Mucosa of stomach (tissue), 1 donor: Measurements from ENCODE around the gene SPTLC1.
"Not testable (repeated sequence)": the region's sequence is repeated elsewhere in the genome, so short reads cannot be mapped to it uniquely, and the experiment has no call there.

ENCODE experiments used
- H3K27me3 ChIP-seq: one replicate; pipeline ENCODE4 v1.7.0; 2013; ENCODE audit warnings: mild to moderate bottlenecking, low read length; ENCODE audit not compliant: control insufficient read depth, insufficient read depth
- H3K36me3 ChIP-seq: one replicate; pipeline ENCODE4 v1.7.0; 2013; ENCODE audit warnings: low read length; ENCODE audit not compliant: control insufficient read depth, insufficient read depth
- H3K4me1 ChIP-seq: one replicate; pipeline ENCODE4 v1.7.0; 2013; ENCODE audit warnings: mild to moderate bottlenecking, low read length; ENCODE audit not compliant: control insufficient read depth, insufficient read depth
- H3K4me3 ChIP-seq: one replicate; pipeline ENCODE4 v1.7.0; 2013; ENCODE audit warnings: low read length
- H3K9ac ChIP-seq: one replicate; pipeline ENCODE4 v1.7.0; 2013; ENCODE audit warnings: mild to moderate bottlenecking, low read length, moderate library complexity
- H3K9me3 ChIP-seq: one replicate; pipeline ENCODE4 v1.7.0; 2013; ENCODE audit warnings: mild to moderate bottlenecking, low read length, moderate library complexity; ENCODE audit not compliant: control insufficient read depth
- donor health status: Pancreatic carcinoma.

The SPTLC1 gene

DNA sequence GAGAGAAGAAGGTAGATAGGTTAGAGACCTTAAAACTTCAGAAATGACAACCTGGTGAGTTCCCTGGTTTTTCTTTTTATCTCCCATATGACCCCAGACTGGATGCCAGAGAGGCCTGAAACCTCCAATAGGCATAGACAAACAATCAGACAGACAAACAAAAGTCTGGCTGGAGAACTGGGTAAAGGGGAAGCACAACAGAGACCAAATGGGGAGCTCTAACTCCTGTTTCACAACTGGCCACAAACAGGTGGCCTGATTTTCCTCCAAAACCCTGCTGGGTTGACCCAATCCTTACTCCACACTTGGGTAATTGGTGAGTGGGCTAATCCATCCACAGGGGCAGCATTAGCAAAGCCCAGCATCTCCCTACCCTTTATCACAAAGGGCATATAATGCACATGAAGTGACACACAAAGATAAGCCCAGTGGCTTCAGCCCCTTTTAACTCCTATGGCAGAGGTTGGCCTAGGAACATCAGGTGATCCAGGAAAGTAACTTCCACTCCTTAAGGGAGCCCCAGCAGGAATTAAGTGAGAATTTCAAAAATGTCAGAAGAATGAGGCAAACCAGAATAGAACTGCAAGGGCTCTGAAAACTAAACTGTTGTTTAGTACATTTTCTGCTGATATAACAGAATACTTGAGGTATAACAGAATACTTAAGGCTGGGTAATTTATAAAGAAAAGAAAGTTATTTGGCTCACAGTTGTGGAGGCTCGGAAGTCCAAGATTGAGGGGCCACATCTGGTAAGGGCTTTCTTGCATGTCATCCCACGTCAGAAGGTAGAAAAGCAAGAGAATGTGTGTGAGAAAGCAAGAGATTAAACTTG, 104.3 kb downstream of the SPTLC1 start:
- Histone ChIP-seq H3K36me3 (no peaks in the 10 kb centered on the region), H3K27me3 (no peaks in the 10 kb centered on the region), H3K9me3 (no peaks in the 10 kb centered on the region), H3K4me3 (no peak overlapping the region), H3K9ac (no peak overlapping the region), H3K4me1 (no peaks in the 10 kb centered on the region)

DNA sequence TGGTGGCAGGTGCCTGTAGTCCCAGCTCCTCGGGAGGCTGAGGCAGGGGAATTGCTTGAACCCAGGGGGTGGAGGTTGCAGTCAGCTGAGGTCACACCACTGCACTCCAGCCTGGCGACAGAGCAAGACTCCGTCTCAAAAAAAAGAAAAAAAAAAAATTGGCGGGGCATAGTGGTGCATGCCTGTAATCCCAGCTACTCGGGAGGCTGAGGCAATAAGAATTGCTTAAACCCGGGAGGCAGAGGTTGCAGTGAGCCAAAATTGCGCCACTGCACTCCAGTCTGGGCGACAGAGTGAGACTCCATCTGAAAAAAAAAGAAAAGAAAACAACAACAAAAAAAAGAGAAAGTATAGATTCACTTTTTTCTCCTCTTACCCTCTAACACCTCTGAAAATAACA, 105.0 kb downstream of the SPTLC1 start:
- H3K9me3 ChIP-seq, H3K9ac ChIP-seq, H3K4me1 ChIP-seq: not testable (repeated sequence)

DNA sequence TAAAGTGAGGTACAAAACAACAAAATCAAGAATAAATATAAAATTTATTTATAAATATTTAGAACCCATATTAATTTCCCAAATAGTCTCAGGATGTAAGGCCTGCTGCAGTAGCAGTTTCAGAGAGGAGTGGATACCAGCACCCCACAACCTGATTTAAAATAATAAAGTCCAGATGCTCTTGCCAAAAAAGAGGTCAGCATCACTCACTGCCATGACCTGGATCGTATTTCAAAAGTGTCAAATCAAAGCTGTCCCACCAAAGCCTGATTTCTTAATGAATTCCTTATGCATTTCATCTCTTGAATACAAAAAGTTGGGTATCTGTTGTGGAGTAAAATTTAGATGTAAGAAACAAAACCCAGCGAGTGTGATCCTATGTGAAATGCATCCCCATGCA, 107.2 kb downstream of the SPTLC1 start:
- H3K4me1 ChIP-seq = no peaks in the 10 kb centered on the region
- H3K9me3 ChIP-seq = no peaks in the 10 kb centered on the region
- H3K27me3 ChIP-seq = no peaks in the 10 kb centered on the region
- no peak overlapping the region for H3K9ac ChIP-seq
- no peak overlapping the region for H3K4me3 ChIP-seq
- H3K36me3 ChIP-seq = no peaks in the 10 kb centered on the region

More for the DNA sequence above, 105.0 kb downstream of the SPTLC1 start:
- H3K27me3 ChIP-seq, H3K36me3 ChIP-seq, H3K4me3 ChIP-seq: not testable (repeated sequence)

DNA sequence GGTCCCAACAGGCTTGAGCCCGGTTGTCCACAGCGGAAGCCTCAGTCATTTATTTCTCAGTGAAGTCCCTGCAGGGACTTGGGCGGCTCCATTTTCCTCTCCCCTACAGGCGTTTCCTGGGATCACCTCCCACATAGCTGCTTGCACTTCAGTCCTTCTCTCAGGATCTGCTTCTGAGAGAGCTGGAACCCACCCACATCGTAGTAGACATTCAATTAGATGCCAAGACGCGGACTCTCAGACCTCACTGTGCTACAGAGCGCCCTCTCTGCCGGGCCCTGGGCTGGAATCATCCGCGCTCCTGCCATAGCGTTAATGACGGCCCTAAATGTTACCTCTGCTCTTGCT, 111.2 kb downstream of the SPTLC1 start:
- Histone ChIP-seq H3K4me3 (no peak overlapping the region), H3K9me3 (no peaks in the 10 kb centered on the region), H3K36me3 (no peaks in the 10 kb centered on the region), H3K27me3 (no peaks in the 10 kb centered on the region), H3K9ac (no peak overlapping the region), H3K4me1 (no peaks in the 10 kb centered on the region)

DNA sequence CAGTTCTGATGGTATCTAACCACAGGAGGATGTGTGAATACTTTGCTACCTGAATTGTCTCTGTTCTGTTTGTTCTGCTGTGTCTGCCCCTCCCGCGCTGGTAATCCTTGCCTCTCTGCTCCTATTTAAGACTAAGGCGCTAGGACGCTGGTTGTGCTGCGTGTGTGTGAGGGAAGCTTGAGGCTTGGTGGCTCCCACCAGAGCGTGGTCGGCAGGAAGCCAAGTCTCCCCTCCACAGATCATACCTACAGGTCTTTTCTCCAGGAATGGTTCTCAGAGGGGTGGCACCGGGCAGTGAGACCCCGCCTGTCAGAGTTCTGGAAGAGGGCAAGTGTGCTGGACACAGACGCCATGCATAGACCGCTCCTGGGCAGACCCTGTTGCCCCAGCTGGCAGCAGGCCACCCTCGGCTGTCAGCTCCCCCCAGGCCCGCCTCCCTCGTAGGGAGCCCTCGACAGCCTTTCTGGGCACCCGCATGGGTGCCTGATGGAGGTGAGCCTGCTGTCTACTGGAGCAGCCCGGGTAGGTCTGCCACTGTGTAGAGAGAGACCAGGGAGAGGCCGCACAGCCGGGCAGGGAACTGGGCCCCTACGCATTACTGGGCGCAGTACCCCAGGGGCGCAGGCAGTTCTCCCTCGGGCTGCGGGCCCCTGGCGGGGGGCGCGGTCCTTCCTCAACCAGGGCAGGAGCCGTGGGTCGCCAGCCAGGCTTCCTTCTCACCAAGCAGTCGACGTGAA, 111.7 kb downstream of the SPTLC1 start:
- no peaks in the 10 kb centered on the region for H3K36me3 ChIP-seq
- H3K4me1 ChIP-seq = no peaks in the 10 kb centered on the region
- no peak overlapping the region for H3K9ac ChIP-seq
- no peak overlapping the region for H3K4me3 ChIP-seq
- H3K27me3 ChIP-seq = no peaks in the 10 kb centered on the region
- H3K9me3 ChIP-seq = no peaks in the 10 kb centered on the region

DNA sequence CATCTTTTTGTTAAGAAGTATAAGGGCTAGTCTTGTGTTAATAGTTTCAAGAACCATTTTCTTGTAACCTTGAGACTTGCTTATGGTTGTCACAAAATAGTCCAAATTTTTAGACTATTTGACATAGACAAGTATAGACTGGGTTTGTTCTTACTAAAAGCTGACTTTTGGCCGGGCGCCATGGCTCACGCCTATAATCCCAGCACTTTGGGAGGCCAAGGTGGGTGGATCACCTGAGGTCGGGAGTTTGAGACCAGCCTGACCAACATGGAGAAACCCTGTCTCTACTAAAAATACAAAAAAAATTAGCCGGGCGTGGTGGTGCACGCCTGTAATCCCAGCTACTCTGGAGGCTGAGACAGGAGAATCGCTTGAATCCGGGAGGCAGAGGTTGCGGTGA, 113.3 kb downstream of the SPTLC1 start:
- not testable (repeated sequence) for H3K9me3 ChIP-seq

DNA sequence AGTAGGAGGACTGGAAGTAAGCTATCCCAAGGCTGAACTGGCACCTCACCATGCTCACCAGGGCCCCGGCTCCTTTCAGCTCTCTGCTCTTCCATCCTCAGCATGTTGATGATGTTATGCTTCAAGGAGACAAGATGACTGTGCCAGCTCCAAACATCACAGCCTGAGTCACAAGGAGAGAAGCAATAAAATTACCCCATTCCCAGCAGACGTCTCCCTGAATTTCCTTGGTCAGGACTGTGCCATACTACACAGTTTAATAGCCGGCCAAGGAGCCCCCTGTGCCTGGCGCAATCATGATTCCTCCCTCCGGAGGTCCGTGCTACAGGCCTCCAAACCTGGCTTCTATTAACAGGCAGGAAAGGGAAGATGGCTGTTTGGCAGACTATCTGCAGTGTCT, 114.0 kb downstream of the SPTLC1 start:
- Histone ChIP-seq H3K36me3 (no peaks in the 10 kb centered on the region), H3K9me3 (no peaks in the 10 kb centered on the region), H3K27me3 (no peaks in the 10 kb centered on the region), H3K4me3 (no peak overlapping the region), H3K9ac (no peak overlapping the region), H3K4me1 (no peaks in the 10 kb centered on the region)

More for the DNA sequence above, 113.3 kb downstream of the SPTLC1 start:
- not testable (repeated sequence) for H3K9ac ChIP-seq, H3K4me3 ChIP-seq, H3K27me3 ChIP-seq, H3K4me1 ChIP-seq, H3K36me3 ChIP-seq

DNA sequence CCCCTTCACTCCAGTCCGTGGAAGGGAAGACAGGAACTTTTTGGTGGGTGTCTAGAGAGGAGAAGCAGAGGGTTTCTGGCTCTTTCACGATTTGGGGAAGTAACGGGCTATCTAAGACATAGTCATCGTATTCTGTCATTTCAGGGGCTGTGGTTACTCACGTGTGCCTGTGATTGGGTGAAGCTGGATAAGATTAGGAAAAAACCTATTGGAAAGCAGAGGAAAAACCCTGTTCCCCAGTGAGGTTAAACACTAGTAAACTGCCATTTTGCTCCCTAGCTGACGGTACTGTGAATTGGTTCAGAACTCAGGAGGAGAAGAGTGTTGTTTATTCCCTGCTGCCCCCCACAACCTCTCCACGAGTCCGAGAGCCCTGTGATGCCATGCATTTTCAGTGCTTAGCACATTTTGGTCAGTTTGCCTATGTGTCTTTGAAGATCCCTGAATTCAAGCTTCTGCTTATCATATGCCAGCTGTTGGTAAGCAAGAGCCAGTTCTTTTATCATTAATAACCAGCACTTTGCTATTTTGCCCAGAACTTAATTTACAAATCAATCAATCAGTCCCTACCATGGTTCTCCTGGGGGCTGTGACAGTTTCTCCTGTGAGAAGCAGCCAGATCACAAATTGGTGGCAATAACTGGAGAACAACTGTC, 120.1 kb downstream of the SPTLC1 start:
- no peaks in the 10 kb centered on the region for H3K36me3 ChIP-seq

DNA sequence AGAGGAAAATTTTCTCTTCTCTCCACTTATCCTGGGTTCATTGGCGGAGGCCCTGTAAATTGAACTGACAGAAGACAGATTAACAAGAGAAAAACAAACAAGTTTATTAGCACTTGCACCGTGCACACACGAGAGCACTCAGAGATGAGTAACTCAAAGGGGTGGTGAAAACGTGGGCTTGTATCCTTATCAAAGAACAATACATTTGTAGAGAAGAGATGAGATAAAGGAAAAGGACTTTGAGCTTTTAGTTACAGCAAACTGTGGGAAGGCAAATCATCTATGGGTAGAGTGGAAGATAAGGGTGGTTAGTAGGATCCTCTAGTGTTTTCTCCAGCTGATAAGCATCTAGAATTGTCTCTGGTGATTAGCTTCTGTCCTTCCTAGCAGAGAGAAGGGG, 120.8 kb downstream of the SPTLC1 start:
- H3K36me3 ChIP-seq = no peaks in the 10 kb centered on the region
- H3K27me3 ChIP-seq = no peaks in the 10 kb centered on the region
- H3K9me3 ChIP-seq = no peaks in the 10 kb centered on the region
- H3K4me3 ChIP-seq = no peak overlapping the region
- H3K9ac ChIP-seq = no peak overlapping the region
- H3K4me1 ChIP-seq = peaks cover 6% of the 10 kb centered on the region

More for the DNA sequence above, 120.1 kb downstream of the SPTLC1 start:
- H3K4me1 ChIP-seq = peaks cover 6% of the 10 kb centered on the region
- no peak overlapping the region for H3K9ac ChIP-seq
- H3K9me3 ChIP-seq = no peaks in the 10 kb centered on the region
- H3K4me3 ChIP-seq = no peak overlapping the region
- H3K27me3 ChIP-seq = no peaks in the 10 kb centered on the region

DNA sequence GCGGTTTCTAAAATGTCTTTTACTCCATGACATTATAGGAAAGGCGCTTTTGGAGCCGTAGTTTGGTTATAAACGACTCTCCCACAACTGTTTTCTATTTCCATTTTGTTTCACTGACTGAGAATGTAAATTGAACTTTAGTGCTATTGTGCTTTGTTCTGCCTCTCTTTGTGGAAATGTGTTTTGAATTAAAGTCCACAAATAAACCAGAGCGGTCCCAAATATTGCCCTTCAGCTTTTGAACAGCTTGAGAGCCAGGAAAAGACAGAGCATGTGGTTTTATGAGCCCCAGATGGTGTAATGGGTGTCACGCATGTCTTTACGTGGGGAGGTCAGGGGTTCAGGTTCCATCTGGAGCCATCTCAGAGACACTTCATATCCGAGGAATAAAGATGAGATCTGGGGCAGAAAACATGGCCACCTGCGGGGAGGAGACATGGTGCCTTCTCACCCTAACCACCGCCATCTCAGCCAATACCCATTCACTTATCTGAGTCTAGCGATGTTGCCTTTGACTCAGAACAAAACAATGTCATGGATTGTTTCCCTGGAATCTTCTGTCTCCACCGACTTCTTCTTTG, 122.7 kb downstream of the SPTLC1 start:
- H3K9me3 ChIP-seq = no peaks in the 10 kb centered on the region
- no peak overlapping the region for H3K4me3 ChIP-seq
- H3K27me3 ChIP-seq = no peaks in the 10 kb centered on the region

DNA sequence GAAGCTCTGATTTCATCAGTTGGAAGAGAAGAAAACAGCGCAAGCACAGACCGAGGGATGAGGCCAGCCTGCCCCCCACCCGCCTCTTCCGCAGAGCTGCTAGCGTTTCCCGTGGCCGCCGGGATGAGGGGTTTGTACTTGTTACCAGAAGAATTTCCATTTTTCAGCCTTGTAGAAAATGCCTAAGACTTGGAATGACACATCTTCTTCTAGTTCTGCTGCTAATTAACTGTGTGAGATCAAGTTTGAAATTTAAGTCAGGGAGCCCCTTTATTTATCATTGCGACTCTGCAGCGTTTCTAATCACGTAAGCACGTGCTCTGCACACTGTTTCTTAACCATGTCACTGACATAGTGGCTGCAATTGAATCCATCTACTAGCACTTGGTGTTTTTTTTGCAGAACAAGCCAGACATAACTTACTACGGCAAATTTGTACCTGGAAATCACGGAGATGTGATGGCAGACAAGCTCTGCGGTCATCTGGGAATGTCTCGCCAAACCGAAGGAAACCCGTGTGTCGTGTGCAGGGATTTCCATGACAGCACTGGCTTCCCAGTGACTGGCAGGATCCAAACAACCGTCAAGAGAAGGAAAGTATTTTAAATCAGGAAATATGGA, 123.4 kb downstream of the SPTLC1 start:
- Histone ChIP-seq H3K36me3 (no peaks in the 10 kb centered on the region), H3K4me1 (peaks cover 6% of the 10 kb centered on the region), H3K27me3 (no peaks in the 10 kb centered on the region), H3K9ac (no peak overlapping the region), H3K4me3 (no peak overlapping the region), H3K9me3 (no peaks in the 10 kb centered on the region)

More for the DNA sequence above, 122.7 kb downstream of the SPTLC1 start:
- H3K4me1 ChIP-seq = peaks cover 6% of the 10 kb centered on the region
- no peaks in the 10 kb centered on the region for H3K36me3 ChIP-seq
- no peak overlapping the region for H3K9ac ChIP-seq
